GM19240 (cell line): ENCODE measurements around the gene PHLPP1.

Experiments
- DNase-seq: peaks from one replicate; pipeline ENCODE4 v3.0.0; 2011; ENCODE audit warnings: low spot score; ENCODE audit not compliant: insufficient read length

PHLPP1 gene

GRCh38 chr18:62741118-62741566 is 25.8 kb downstream of the PHLPP1 start:
- no peak for DNase-seq

DNA sequence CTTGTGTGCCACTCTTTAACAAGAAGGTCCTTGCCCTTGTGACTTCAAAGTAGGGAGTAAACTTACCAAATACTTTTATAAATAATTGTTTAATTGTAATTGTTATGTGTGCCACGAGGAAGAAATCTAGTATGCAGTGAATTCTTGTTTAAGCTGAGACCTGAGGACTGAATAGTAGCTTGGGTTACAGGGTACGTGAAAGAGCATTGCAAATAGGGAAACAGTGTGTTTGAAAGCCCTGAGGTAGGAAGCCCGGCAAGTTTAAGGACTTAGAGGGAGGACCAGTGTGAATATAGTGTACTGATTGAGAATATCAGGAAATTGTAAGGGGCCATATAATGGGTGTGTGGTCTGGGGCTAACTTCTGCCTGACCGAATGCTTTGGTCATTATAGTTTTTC is 26.2 kb downstream of the PHLPP1 start:
- DNase-seq, result no peak

GRCh38 chr18:62744076-62744968 is 29.0 kb downstream of the PHLPP1 start:
- no peak for DNase-seq

DNA sequence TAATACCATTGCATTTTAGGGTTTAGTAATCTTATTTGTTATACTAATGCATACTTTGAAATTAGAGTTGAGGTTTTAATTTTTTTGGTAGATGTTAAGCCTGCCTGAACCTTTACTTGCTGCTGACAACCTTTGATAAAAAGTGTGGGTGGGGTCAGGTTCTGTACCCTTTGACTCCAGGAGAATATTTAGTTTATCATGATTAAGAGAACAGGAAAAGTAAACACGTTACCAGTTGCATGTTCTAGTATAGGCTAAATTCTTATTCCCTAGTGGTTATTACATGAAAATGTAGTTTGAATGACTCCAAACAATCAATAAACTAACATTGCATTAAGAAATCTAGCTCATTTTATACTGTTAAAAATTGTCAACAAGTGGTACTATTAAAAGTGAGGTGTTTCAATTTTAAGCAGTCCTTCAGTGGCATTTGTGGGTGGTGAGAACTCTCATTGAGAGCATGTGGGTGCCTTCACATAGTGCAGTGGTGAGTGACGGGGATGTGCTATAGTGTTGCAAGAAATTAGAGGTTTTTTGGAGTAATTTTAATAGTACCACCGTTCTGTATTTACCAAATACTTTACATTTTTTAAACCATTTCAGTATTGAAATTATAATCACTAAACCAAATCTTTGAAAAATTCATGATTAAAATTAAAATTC is 29.9 kb downstream of the PHLPP1 start:
- no peak for DNase-seq

GRCh38 chr18:62749389-62749788 is 34.0 kb downstream of the PHLPP1 start:
- no peak for DNase-seq

- DNase-seq, result no peak
These were observed 36.0 kb downstream of the PHLPP1 start for GRCh38 chr18:62751341-62751821.

- no peak for DNase-seq
These were observed 36.6 kb downstream of the PHLPP1 start for GRCh38 chr18:62751977-62752376.

- no peak for DNase-seq
These were observed 38.7 kb downstream of the PHLPP1 start for GRCh38 chr18:62754026-62754425.

DNA sequence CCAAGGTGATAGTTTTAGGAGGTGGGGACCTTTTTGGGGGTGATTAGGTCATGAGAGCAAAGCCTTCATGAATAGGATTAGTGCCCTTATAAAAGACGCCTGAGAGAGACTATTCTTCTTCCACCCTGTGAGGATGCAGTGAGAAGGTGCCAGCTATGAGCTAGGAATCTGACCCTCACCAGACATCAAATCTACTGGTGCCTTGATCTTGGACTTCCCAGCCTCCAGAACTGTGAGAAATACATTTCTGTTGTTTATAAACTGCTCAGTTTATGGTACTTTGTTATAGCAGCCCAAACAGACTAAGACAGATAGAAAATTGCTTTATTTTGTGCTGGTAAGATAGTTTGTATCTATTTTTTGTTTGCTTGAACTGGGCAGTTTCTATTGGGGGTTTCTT is 40.1 kb downstream of the PHLPP1 start:
- DNase-seq, result no peak

DNA sequence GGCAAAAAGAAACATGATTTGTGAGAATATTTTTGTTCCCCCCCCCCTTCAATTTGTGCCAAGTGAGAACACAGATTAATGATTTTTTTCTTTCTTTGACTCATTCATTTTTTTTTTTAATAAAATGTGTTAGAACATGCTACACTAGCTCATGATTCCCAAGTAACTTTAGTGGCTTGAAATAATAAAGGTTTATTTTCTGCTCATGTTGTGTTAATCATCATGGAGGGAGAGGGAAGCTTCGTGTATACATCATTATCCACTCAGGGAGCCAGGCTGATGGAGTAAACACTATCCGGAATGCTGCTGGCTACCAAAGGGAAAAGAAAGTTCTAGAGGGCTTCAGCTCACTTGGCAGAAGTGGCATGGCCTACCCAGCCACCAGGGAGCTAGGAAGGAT is 40.6 kb downstream of the PHLPP1 start:
- no peak for DNase-seq

- DNase-seq, result no peak
These were observed 42.2 kb downstream of the PHLPP1 start for GRCh38 chr18:62757399-62758010.

DNA sequence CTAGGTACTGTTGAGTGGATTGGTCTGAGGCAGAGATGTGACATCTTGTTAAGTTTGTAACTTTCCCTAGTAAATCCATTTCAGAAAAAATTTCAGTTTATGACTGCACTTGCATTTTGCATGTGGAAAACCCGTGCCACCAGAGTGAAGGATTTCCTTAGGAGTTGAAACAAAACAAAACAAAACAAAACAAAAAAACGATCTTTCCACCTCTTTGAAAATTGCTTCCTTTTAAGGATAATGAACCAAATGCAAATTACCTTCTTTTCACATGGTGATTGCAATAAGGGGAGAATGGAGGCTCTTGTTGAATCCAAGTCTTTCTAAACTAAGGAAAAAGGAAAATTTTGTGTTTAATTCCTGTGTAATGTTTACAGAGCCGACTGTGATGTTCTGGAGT is 43.2 kb downstream of the PHLPP1 start:
- DNase-seq, result no peak

DNA sequence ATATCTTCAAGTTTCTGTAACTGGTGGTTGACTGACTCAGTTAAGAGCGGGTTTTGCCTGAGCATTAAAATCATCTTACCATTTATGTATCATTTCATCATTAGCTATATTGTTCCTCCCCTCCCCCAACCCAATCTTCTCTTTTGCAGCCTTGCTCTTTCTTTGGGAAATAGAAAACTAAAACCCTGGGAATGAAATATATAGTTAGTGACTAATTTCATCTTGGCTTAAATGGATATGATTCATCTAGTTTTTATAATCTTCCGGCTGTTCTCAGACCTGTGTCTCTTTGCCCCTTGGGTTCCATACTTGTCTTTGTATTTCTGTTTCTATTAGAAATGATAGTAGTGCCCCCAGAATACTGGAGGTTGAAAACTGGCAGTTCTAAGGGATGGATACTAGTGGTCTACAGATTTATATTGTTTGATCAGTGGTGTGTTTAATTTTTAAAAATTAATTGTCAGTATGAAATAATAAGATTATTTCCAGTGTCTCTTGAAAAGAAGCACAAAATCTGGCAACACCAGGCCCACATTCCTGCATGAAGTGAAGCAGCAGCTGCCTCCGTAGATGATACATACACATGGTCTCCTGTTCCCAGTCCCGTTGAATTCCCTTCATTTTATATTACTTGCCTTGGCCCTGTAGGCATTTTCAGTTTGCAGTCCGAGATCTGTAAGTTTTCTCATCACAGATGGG is 44.5 kb downstream of the PHLPP1 start:
- no peak for DNase-seq

- DNase-seq, result no peak
These were observed 45.0 kb downstream of the PHLPP1 start for GRCh38 chr18:62760403-62760734.

- no peak for DNase-seq
These were observed 47.8 kb downstream of the PHLPP1 start for GRCh38 chr18:62763101-62763521.

DNA sequence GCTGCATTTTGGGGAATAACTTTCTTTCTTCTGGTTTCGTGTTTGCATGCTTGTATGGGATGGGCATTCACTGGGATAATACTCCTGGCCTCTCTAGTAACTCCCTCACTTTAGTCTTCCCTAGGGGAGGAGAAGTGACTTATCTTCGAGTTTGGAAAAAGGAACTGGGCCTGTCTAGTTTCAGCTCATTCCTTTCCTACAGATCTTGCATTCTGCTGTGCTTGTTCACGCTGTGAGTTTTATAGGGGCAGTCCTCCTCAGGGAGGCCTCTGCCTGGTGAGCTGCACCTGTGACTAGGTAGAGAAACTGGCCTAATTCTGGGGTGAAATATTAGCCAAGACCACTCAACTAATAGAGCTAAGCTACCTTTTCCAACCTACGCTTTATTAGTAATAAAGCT is 50.9 kb downstream of the PHLPP1 start:
- DNase-seq, result no peak

DNA sequence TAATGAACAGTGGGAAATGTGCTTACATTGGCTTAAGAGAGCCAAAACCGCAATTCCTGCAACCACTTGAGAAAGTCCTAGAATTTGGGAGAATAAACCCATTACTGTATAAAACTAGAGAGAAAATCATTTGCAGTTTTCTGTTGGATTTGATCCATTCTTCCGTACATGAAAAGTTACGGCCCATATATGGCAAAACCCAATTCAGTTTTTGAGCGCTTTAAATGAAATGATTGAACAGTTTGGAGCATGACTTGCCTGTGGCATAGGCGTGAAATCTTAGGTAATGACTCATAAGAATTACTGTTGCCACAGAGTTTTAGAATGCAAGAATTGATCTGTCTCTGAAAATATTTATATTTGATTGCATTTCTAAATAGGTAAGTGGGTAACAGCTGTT is 52.0 kb downstream of the PHLPP1 start:
- DNase-seq, result no peak

DNA sequence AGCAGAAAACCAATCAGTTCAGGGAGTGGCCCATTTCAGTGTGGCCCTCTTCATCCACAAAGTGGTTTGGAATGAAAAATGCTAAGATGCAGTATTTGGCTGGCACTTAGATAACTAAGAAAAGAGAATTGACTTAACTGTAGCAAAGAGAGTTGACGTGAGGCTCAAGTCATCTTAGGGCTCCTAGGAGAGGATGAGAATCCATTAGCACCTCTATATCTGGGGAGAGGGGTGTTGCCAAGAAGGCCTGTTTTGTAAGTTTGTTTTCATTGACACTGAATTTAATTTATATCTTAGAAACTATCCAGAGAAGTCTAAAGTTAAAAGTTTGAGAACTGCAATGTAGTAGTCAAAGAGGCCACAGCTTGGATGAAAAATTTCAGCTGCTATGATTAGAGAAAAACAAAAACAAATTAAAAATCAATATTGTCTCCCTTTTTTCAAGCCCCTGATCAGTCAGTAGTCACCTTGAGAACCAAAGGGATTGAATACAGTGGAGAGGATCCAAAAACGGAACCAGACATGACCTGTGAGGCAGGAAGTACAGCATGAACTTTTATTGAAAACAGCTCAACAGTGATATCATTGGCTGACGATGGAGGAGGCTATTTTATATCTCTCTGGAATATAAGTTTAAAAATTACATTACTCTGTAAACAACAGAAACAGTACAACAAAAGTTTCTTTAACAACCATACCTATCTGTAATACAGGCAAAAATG is 52.7 kb downstream of the PHLPP1 start:
- DNase-seq, result no peak

GRCh38 chr18:62768558-62768943 is 53.2 kb downstream of the PHLPP1 start:
- DNase-seq, result no peak

DNA sequence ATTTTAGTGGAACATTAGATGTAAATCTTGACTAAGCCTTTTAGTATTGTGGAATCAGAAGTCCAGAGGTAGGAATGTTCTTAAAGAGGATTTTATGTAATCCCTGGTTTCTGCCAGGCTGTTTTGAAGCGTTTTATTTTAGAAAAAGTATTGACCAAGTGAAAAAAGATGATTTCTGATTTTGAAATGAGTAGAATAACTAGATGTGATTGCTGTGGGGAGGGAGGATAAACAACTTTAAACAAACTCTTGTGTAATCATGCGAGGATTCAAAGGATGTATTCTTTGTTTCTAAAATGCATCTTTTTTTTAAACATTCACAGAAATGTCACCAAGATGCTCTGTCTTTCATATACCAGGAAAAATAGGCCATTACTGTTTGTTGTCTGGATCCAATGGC is 53.9 kb downstream of the PHLPP1 start:
- no peak for DNase-seq
